WTC11 (cell line): ENCODE data around the gene SLC25A22. TPM values are rescaled to one million over a fixed set of nuclear protein-coding genes. Genes with fewer than 3 reads are reported as not detected.
A peak's percentile ranks its signal among the peaks of the same experiment; 100 is the strongest.

Experiments used
- ATAC-seq: fragments of 200-7000 bp; cut with Tn5 transposase; 2 replicates; pipeline ENCODE4 v1.10.0; 2021; ENCODE audit warnings: mild to moderate bottlenecking, moderate library complexity
- CTCF ChIA-PET: fragments of 300-600 bp; sonication (Branson Sonifier 250); formaldehyde crosslinking; loops from one replicate; lab custom pipeline; 2021; ENCODE audit warnings: antibody characterized with exemption; lab: Charles Lee
- POLR2A ChIA-PET: fragments of 350-600 bp; sonication (Branson Sonifier 250); formaldehyde crosslinking; loops from one replicate; lab custom pipeline; 2021; ENCODE audit warnings: antibody characterized with exemption; lab: Charles Lee
- DNase-seq: peaks from one replicate; pipeline ENCODE4 v3.0.0; 2021; ENCODE audit warnings: low spot score
- H3K27ac Mint-ChIP-seq: 2 replicates; pipeline ENCODE4 v1.8.0; 2021; ENCODE audit warnings: mixed read lengths
- H3K27me3 Mint-ChIP-seq: 2 replicates; pipeline ENCODE4 v1.8.0; 2021; ENCODE audit warnings: low read depth, mild to moderate bottlenecking, moderate library complexity, mixed read lengths
- H3K36me3 Mint-ChIP-seq: 2 replicates; pipeline ENCODE4 v1.8.0; 2021; ENCODE audit warnings: mixed read lengths
- H3K4me1 Mint-ChIP-seq: 2 replicates; pipeline ENCODE4 v1.8.0; 2022; ENCODE audit warnings: mixed read lengths
- H3K4me3 Mint-ChIP-seq: 2 replicates; pipeline ENCODE4 v1.8.0; 2021; ENCODE audit warnings: mild to moderate bottlenecking, moderate library complexity, mixed read lengths
- H3K9me3 Mint-ChIP-seq: 2 replicates; pipeline ENCODE4 v1.8.0; 2021; ENCODE audit warnings: mixed read lengths
- ATF1 ChIP-seq: sonication (generic); formaldehyde crosslinking; IDR thresholded peaks from 2 replicates; pipeline ENCODE4 v1.8.1; 2023; ENCODE audit warnings: mild to moderate bottlenecking, moderate library complexity, missing genetic modification reagents
- ATF6 ChIP-seq: sonication (generic); formaldehyde crosslinking; IDR thresholded peaks from 2 replicates; pipeline ENCODE4 v1.8.1; 2023; ENCODE audit warnings: mild to moderate bottlenecking, missing genetic modification reagents
- CREB1 ChIP-seq: sonication (generic); formaldehyde crosslinking; IDR thresholded peaks from 2 replicates; pipeline ENCODE4 v1.8.0; 2023; ENCODE audit warnings: mild to moderate bottlenecking, missing genetic modification reagents
- E2F4 ChIP-seq: sonication (generic); formaldehyde crosslinking; IDR thresholded peaks from 2 replicates; pipeline ENCODE4 v1.8.1; 2022; ENCODE audit warnings: low read depth, mild to moderate bottlenecking, moderate library complexity, missing genetic modification reagents, borderline replicate concordance
- ETV6 ChIP-seq: sonication (generic); formaldehyde crosslinking; IDR thresholded peaks from 2 replicates; pipeline ENCODE4 v1.8.1; 2022; ENCODE audit warnings: mild to moderate bottlenecking, missing genetic modification reagents
- FOXJ3 ChIP-seq: sonication (generic); formaldehyde crosslinking; IDR thresholded peaks from 2 replicates; pipeline ENCODE4 v1.9.0; 2021; ENCODE audit warnings: missing genetic modification reagents, mild to moderate bottlenecking, borderline replicate concordance
- FOXK1 ChIP-seq: sonication (generic); formaldehyde crosslinking; IDR thresholded peaks from 2 replicates; pipeline ENCODE4 v1.8.0; 2022; ENCODE audit warnings: mild to moderate bottlenecking, moderate library complexity, missing genetic modification reagents
- IRF1 ChIP-seq: sonication (generic); formaldehyde crosslinking; IDR thresholded peaks from 2 replicates; pipeline ENCODE4 v1.8.0; 2023; ENCODE audit warnings: missing genetic modification reagents
- JAZF1 ChIP-seq: fragments of 250-450 bp; sonication (Bioruptor Pico); IDR thresholded peaks from 2 replicates; pipeline ENCODE4 v1.9.0; 2021; ENCODE audit warnings: moderate library complexity, mild to moderate bottlenecking, inconsistent platforms
- MAX ChIP-seq: sonication (generic); formaldehyde crosslinking; IDR thresholded peaks from 2 replicates; pipeline ENCODE4 v1.8.0; 2022; ENCODE audit warnings: mild to moderate bottlenecking, missing genetic modification reagents
- MXD4 ChIP-seq: fragments of 250-450 bp; sonication (Bioruptor Pico); IDR thresholded peaks from 2 replicates; pipeline ENCODE4 v1.8.0; 2021; ENCODE audit warnings: mild to moderate bottlenecking, moderate library complexity, borderline replicate concordance
- NFATC4 ChIP-seq: fragments of 250-450 bp; sonication (Bioruptor Pico); IDR thresholded peaks from 2 replicates; pipeline ENCODE4 v1.9.0; 2021; ENCODE audit warnings: mild to moderate bottlenecking
- NFE2L1 ChIP-seq: sonication (generic); formaldehyde crosslinking; IDR thresholded peaks from 2 replicates; pipeline ENCODE4 v1.8.1; 2023; ENCODE audit warnings: missing genetic modification reagents
- RORB ChIP-seq: fragments of 250-450 bp; sonication (Bioruptor Pico); IDR thresholded peaks from 2 replicates; pipeline ENCODE4 v1.9.0; 2021; ENCODE audit warnings: mild to moderate bottlenecking
- USF2 ChIP-seq: sonication (generic); formaldehyde crosslinking; IDR thresholded peaks from 2 replicates; pipeline ENCODE4 v1.8.1; 2023; ENCODE audit warnings: mild to moderate bottlenecking, missing genetic modification reagents, moderate library complexity
- ZNF219 ChIP-seq: sonication (generic); formaldehyde crosslinking; IDR thresholded peaks from 2 replicates; pipeline ENCODE4 v1.8.0; 2023; ENCODE audit warnings: missing genetic modification reagents, mild to moderate bottlenecking, borderline replicate concordance
- ZNF425 ChIP-seq: fragments of 250-450 bp; sonication (Bioruptor Pico); conservative IDR thresholded peaks from 2 replicates; pipeline ENCODE4 v1.9.0; 2021; ENCODE audit warnings: mild to moderate bottlenecking
- ZNF671 ChIP-seq: fragments of 250-450 bp; sonication (Bioruptor Pico); IDR thresholded peaks from 2 replicates; pipeline ENCODE4 v1.8.0; 2021; ENCODE audit warnings: mild to moderate bottlenecking
- total RNA-seq: library from RNA; stranded (reverse); gene quantifications from 3 replicates; pipeline ENCODE4 v1.2.3, GENCODE V29; 2021

Gene SLC25A22
- total RNA-seq, 1 experiment from 2014 or later, result 44.8 TPM

GRCh38 chr11:771617-772204, 26.4 kb downstream of the SLC25A22 start:
- H3K4me1 Mint-ChIP-seq, result peaks cover 11% of the 10 kb centered on the region
- H3K27ac Mint-ChIP-seq, result peak overlapping the region; percentile 57; the same call in 1 of the 2 replicates
- CTCF ChIA-PET, result interaction anchor here (1.4 kb wide), 1 partner anchor 12 kb away, joined by 3 read pairs; no protein-coding TSS in a partner anchor
- H3K36me3 Mint-ChIP-seq, result peaks cover 14% of the 10 kb centered on the region
- no peaks in the 10 kb centered on the region for H3K9me3 Mint-ChIP-seq
- DNase-seq (peak; percentile 14), ATAC-seq (peak; percentile 53)
- TF ChIP-seq RORB, result no peak
- no peak for TF ChIP-seq USF2
- no peak for TF ChIP-seq CREB1 (CRISPR knock-in tag)
- no peak for TF ChIP-seq E2F4 (CRISPR knock-in tag)
- H3K27me3 Mint-ChIP-seq, result no peaks in the 10 kb centered on the region
- H3K4me3 Mint-ChIP-seq, result no peak overlapping the region
- POLR2A ChIA-PET, result no interaction called here

- Mint-ChIP-seq H3K4me1 (peaks cover 5% of the 10 kb centered on the region), H3K4me3 (no peak overlapping the region), H3K36me3 (peaks cover 19% of the 10 kb centered on the region), H3K9me3 (no peaks in the 10 kb centered on the region), H3K27ac (peak overlapping the region; percentile 57; the same call in 1 of the 2 replicates), H3K27me3 (no peaks in the 10 kb centered on the region)
- no peak for TF ChIP-seq ATF6 (CRISPR knock-in tag)
- no peak for TF ChIP-seq MAX (CRISPR knock-in tag)
- no peak for TF ChIP-seq ZNF219 (CRISPR knock-in tag)
- CTCF ChIA-PET, result interaction anchor here (0.5 kb wide), 1 partner anchor 1407 kb away, joined by 3 read pairs; no protein-coding TSS in a partner anchor
- POLR2A ChIA-PET, result no interaction called here
- ATAC-seq (no peak), DNase-seq (peak; percentile 10)
Measured at GRCh38 chr11:770642-771616, 27.2 kb downstream of the SLC25A22 start.

GRCh38 chr11:769887-770641, 28.0 kb downstream of the SLC25A22 start:
- H3K27me3 Mint-ChIP-seq, result no peaks in the 10 kb centered on the region
- H3K36me3 Mint-ChIP-seq, result peaks cover 19% of the 10 kb centered on the region
- no peak overlapping the region for H3K27ac Mint-ChIP-seq
- DNase-seq, result no peak
- no peak for ATAC-seq
- H3K9me3 Mint-ChIP-seq, result no peaks in the 10 kb centered on the region
- CTCF ChIA-PET, result no interaction called here
- no peaks in the 10 kb centered on the region for H3K4me1 Mint-ChIP-seq
- POLR2A ChIA-PET, result no interaction called here
- TF ChIP-seq ZNF671 (no peak), JAZF1 (no peak)
- H3K4me3 Mint-ChIP-seq, result no peak overlapping the region

- H3K4me3 Mint-ChIP-seq, result no peak overlapping the region
- CTCF ChIA-PET, result interaction anchor here (7.1 kb wide), 1 partner anchor 41 kb away, joined by 94 read pairs; no protein-coding TSS in a partner anchor
- H3K27ac Mint-ChIP-seq, result no peak overlapping the region
- no peaks in the 10 kb centered on the region for H3K9me3 Mint-ChIP-seq
- H3K27me3 Mint-ChIP-seq, result no peaks in the 10 kb centered on the region
- ATAC-seq (no peak), DNase-seq (no peak)
- peaks cover 32% of the 10 kb centered on the region for H3K36me3 Mint-ChIP-seq
- POLR2A ChIA-PET, result no interaction called here
- peaks cover 11% of the 10 kb centered on the region for H3K4me1 Mint-ChIP-seq
- TF ChIP-seq MXD4 (no peak), NFATC4 (no peak), ZNF425 (CRISPR knock-in tag) (no peak), NFE2L1 (CRISPR knock-in tag) (no peak), ATF1 (CRISPR knock-in tag) (no peak), FOXJ3 (CRISPR knock-in tag) (no peak), FOXK1 (CRISPR knock-in tag) (no peak), ETV6 (CRISPR knock-in tag) (no peak), IRF1 (CRISPR knock-in tag) (no peak)
Measured at GRCh38 chr11:767238-767637, 30.8 kb downstream of the SLC25A22 start.
